Esophagus muscularis mucosa (tissue), 4 donors: Measurements from ENCODE around the gene CD300E. TPM values are rescaled to one million over a fixed set of nuclear protein-coding genes. Genes with fewer than 3 reads are reported as not detected.
"Not testable (repeated sequence)": the region's sequence is repeated elsewhere in the genome, so short reads cannot be mapped to it uniquely, and the experiment has no call there.

Experiments
- DNase-seq: peaks from one replicate; pipeline ENCODE4 v3.0.0-alpha.2; 2017; ENCODE audit errors: extremely low spot score
- H3K27ac ChIP-seq, 4 donors: fragments of 200-600 bp; sonication (generic); replicated peaks in 1 of 4; 1 replicate in 3 of 4; 2 replicates in 1 of 4; pipeline ENCODE4 v1.5.1; 2016 to 2019; ENCODE audit warnings: mild to moderate bottlenecking in 1 of 4
- H3K27me3 ChIP-seq, 4 donors: fragments of 200-600 bp; sonication (generic); one replicate each; pipeline versions ENCODE4 v1.5.1 to v1.6.0; 2016 to 2019
- H3K36me3 ChIP-seq, 4 donors: fragments of 200-600 bp; sonication (generic); one replicate each; pipeline ENCODE4 v1.5.1; 2016 to 2019
- H3K4me1 ChIP-seq, 4 donors: fragments of 200-600 bp; sonication (generic); one replicate each; pipeline ENCODE4 v1.5.1; 2016 to 2019
- H3K4me3 ChIP-seq, 4 donors: fragments of 200-600 bp; sonication (generic); 1 replicate in 2 of 4; 2 replicates in 2 of 4; pipeline ENCODE4 v1.5.1; 2016 to 2019; ENCODE audit warnings: mild to moderate bottlenecking in 4 of 4, moderate library complexity in 1 of 4
- H3K9me3 ChIP-seq, 4 donors: fragments of 200-600 bp; sonication (generic); 1 replicate in 3 of 4; 2 replicates in 1 of 4; pipeline ENCODE4 v1.5.1; 2016 to 2019
- CTCF ChIP-seq, 3 experiments: fragments of 200-600 bp in 2 of 3; fragments of 450-650 bp in 1 of 3; sonication (generic) in 2 of 3; IDR thresholded peaks; one replicate each; pipeline ENCODE4 v1.5.1; 2017 to 2019; ENCODE audit warnings: antibody characterized with exemption in 3 of 3, mild to moderate bottlenecking in 2 of 3, moderate library complexity in 1 of 3
- EP300 ChIP-seq: sonication (generic); formaldehyde crosslinking; IDR thresholded peaks from one replicate; pipeline ENCODE4 v1.6.1; 2017; ENCODE audit warnings: antibody characterized with exemption
- POLR2A ChIP-seq: fragments of 450-650 bp; IDR thresholded peaks from one replicate; pipeline ENCODE4 v1.6.1; 2017; ENCODE audit warnings: antibody characterized with exemption, moderate library complexity, mild to moderate bottlenecking, low read depth
- POLR2AphosphoS5 ChIP-seq, 2 donors: sonication (generic); formaldehyde crosslinking; IDR thresholded peaks; one replicate each; pipeline ENCODE4 v1.6.1; 2017; ENCODE audit warnings: antibody characterized with exemption in 2 of 2
- WGBS: methylation state at CpG from one replicate; pipeline ENCODE4 v1.1.5; 2018; 5-methylcytosine and 5-hydroxymethylcytosine counted together
- intact Hi-C: fragments of 100-400 bp; cut with DNase I; formaldehyde crosslinking; loops from one replicate; pipeline ENCODE4 v1.15.1; 2023
- total RNA-seq, 4 donors: library from RNA; depleted of rRNA; stranded (reverse); fragments of >200 nt; gene quantifications; one replicate each; pipeline versions ENCODE4 v1.1.0 to v1.2.1, GENCODE V29; 2016

Gene CD300E
- total RNA-seq, 4 donors from 2014 or later, result 0.39 to 5.0 (median 0.62) TPM

- Histone ChIP-seq H3K27me3 (peaks cover 0 to 5% (median 0%) of the 10 kb centered on the region in 4 donors), H3K9me3 (no peaks in the 10 kb centered on the region), H3K27ac (no peak overlapping the region), H3K4me1 (no peaks in the 10 kb centered on the region), H3K4me3 (no peak overlapping the region), H3K36me3 (no peaks in the 10 kb centered on the region)
- no peak for DNase-seq
- intact Hi-C loops, result no loop called here
- TF ChIP-seq CTCF (IDR thresholded peaks at IDR 0.05), result no peak
- no peak for TF ChIP-seq POLR2A
- TF ChIP-seq POLR2AphosphoS5 (IDR thresholded peaks at IDR 0.05), result no peak
- no peak for TF ChIP-seq EP300
- 88% methylated on average over 9 of the region's 9 CpGs for WGBS
Measured at GRCh38 chr17:74578979-74579378, 44.6 kb downstream of the CD300E start.

- Histone ChIP-seq H3K27ac (no peak overlapping the region), H3K4me3 (no peak overlapping the region), H3K4me1 (no peaks in the 10 kb centered on the region), H3K27me3 (peaks cover 0 to 21% (median 0%) of the 10 kb centered on the region in 4 donors), H3K9me3 (no peaks in the 10 kb centered on the region), H3K36me3 (no peaks in the 10 kb centered on the region)
- DNase-seq, result no peak
- TF ChIP-seq POLR2A, result no peak
- TF ChIP-seq CTCF (IDR thresholded peaks at IDR 0.05), result no peak
- TF ChIP-seq EP300, result no peak
- no peak for TF ChIP-seq POLR2AphosphoS5 (IDR thresholded peaks at IDR 0.05)
- intact Hi-C loops, result no loop called here
- 81% methylated on average over 5 of the region's 5 CpGs for WGBS
Measured at GRCh38 chr17:74574489-74575142, 48.9 kb downstream of the CD300E start.

- H3K27me3 ChIP-seq, result peaks cover 0 to 29% (median 0%) of the 10 kb centered on the region in 4 donors
- DNase-seq, H3K9me3 ChIP-seq, H3K27ac ChIP-seq, H3K36me3 ChIP-seq, H3K4me1 ChIP-seq, H3K4me3 ChIP-seq, intact Hi-C loops: not testable (repeated sequence)
Measured at GRCh38 chr17:74573635-74574034, 49.9 kb downstream of the CD300E start.

GRCh38 chr17:74573169-74573568 lies 50.4 kb downstream of the CD300E start:
- no peaks in the 10 kb centered on the region for H3K36me3 ChIP-seq
- no peaks in the 10 kb centered on the region for H3K4me1 ChIP-seq
- H3K27me3 ChIP-seq, result peaks cover 0 to 27% (median 0%) of the 10 kb centered on the region in 4 donors
- no peaks in the 10 kb centered on the region for H3K9me3 ChIP-seq
- intact Hi-C loops, result no loop called here
- TF ChIP-seq EP300 (no peak), CTCF (IDR thresholded peaks at IDR 0.05) (no peak), POLR2AphosphoS5 (IDR thresholded peaks at IDR 0.05) (no peak), POLR2A (no peak)
- no peak overlapping the region for H3K4me3 ChIP-seq
- 71% methylated on average over 2 of the region's 3 CpGs for WGBS
- H3K27ac ChIP-seq, result no peak overlapping the region
- DNase-seq, result no peak

- intact Hi-C loops, result no loop called here
- no peaks in the 10 kb centered on the region for H3K4me1 ChIP-seq
- H3K27me3 ChIP-seq, result peaks cover 0 to 28% (median 0%) of the 10 kb centered on the region in 4 donors
- H3K36me3 ChIP-seq, result no peaks in the 10 kb centered on the region
- no peaks in the 10 kb centered on the region for H3K9me3 ChIP-seq
- no peak overlapping the region for H3K27ac ChIP-seq
- 83% methylated on average over 4 of the region's 4 CpGs for WGBS
- DNase-seq, result no peak
- TF ChIP-seq POLR2A (no peak), POLR2AphosphoS5 (IDR thresholded peaks at IDR 0.05) (no peak), CTCF (IDR thresholded peaks at IDR 0.05) (no peak), EP300 (no peak)
- no peak overlapping the region for H3K4me3 ChIP-seq
Measured at GRCh38 chr17:74571621-74572270, 51.8 kb downstream of the CD300E start.
